K562 (cell line): ENCODE results near the gene PEX19. TPM values are rescaled to one million over a fixed set of nuclear protein-coding genes. Genes with fewer than 3 reads are reported as not detected.

Source experiments
- CREB3L1 ChIP-seq: fragments of 450-650 bp; IDR thresholded peaks from 2 replicates; pipeline ENCODE4 v1.6.1; 2014; ENCODE audit warnings: low read depth, mild to moderate bottlenecking, moderate library complexity, borderline replicate concordance
- EHMT2 ChIP-seq: fragments of 450-650 bp; IDR thresholded peaks from 2 replicates; pipeline ENCODE4 v1.6.1; 2018; ENCODE audit warnings: antibody characterized with exemption
- EP300 ChIP-seq: IDR thresholded peaks from 2 replicates; pipeline ENCODE4 v1.6.1; 2012; ENCODE audit warnings: low read length, improper control_type of control experiment
- ERF ChIP-seq: fragments of 450-650 bp; formaldehyde crosslinking; IDR thresholded peaks from 2 replicates; pipeline ENCODE4 v1.4.0; 2020; ENCODE audit warnings: mild to moderate bottlenecking, mixed read lengths
- MED1 ChIP-seq: sonication (generic); formaldehyde crosslinking; IDR thresholded peaks from 2 replicates; pipeline ENCODE4 v1.8.1; 2023; ENCODE audit warnings: missing genetic modification reagents, borderline replicate concordance
- MXI1 ChIP-seq: IDR thresholded peaks from 2 replicates; pipeline ENCODE4 v1.6.1; 2011; ENCODE audit warnings: low read depth, mild to moderate bottlenecking, improper control_type of control experiment, low read length
- NFIC ChIP-seq: fragments of 450-650 bp; IDR thresholded peaks from 2 replicates; pipeline ENCODE4 v1.6.1; 2017; ENCODE audit warnings: mild to moderate bottlenecking, inconsistent platforms
- SMARCC2 ChIP-seq: fragments of 450-650 bp; IDR thresholded peaks from 2 replicates; pipeline ENCODE4 v1.6.1; 2017; ENCODE audit warnings: antibody characterized with exemption, moderate library complexity, mild to moderate bottlenecking, low read depth
- STAT6 ChIP-seq: sonication (generic); formaldehyde crosslinking; IDR thresholded peaks from 2 replicates; pipeline ENCODE4 v1.8.1; 2023; ENCODE audit warnings: mild to moderate bottlenecking, missing genetic modification reagents
- TRIM25 ChIP-seq: fragments of 450-650 bp; IDR thresholded peaks from 2 replicates; pipeline ENCODE4 v1.7.0; 2016; ENCODE audit warnings: borderline replicate concordance
- ZBTB43 ChIP-seq: sonication (generic); formaldehyde crosslinking; IDR thresholded peaks from 2 replicates; pipeline ENCODE4 v1.8.0; 2023; ENCODE audit warnings: mild to moderate bottlenecking, missing genetic modification reagents
- ZFP36 ChIP-seq: fragments of 150-350 bp; IDR thresholded peaks from 2 replicates; pipeline ENCODE4 v1.6.1; 2018; ENCODE audit warnings: low read length, low read depth; ENCODE audit not compliant: partially characterized antibody
- ZNF408 ChIP-seq: fragments of 250-450 bp; sonication (Bioruptor Pico); IDR thresholded peaks from 2 replicates; pipeline ENCODE4 v1.4.0; 2020; ENCODE audit warnings: low read depth, mild to moderate bottlenecking, moderate library complexity
- ZNF511 ChIP-seq: sonication (generic); formaldehyde crosslinking; IDR thresholded peaks from 2 replicates; pipeline ENCODE4 v1.8.0; 2022; ENCODE audit warnings: mild to moderate bottlenecking, missing genetic modification reagents
- ZNF609 ChIP-seq: sonication (generic); formaldehyde crosslinking; IDR thresholded peaks from 2 replicates; pipeline ENCODE4 v1.8.1; 2023; ENCODE audit warnings: missing genetic modification reagents, mild to moderate bottlenecking, borderline replicate concordance
- polyA plus RNA-seq, 8 experiments: library from polyadenylated mRNA; depleted of rRNA in 4 of 8; stranded (reverse) in 5 of 8; unstranded in 3 of 8; fragments of >200 nt; fragmentation: Nextera tagmentation in 2 of 8; fragmentation: Illumina TruSeq in 1 of 8; extraction: Ambion mirVana in 2 of 8; extraction: Trizol in 1 of 8; gene quantifications; 2 replicates each; pipeline versions ENCODE4 v1.2.1 to v1.2.3, GENCODE V29; 2011 to 2014; ENCODE audit warnings: inconsistent platforms in 1 of 8, missing spikeins in 1 of 8
- total RNA-seq, 7 experiments: library from RNA; depleted of rRNA in 6 of 7; stranded (reverse); fragments of >200 nt in 6 of 7; fragmentation: Illumina TruSeq in 2 of 7; extraction: Trizol in 2 of 7; gene quantifications; 2 replicates each; pipeline versions ENCODE4 v1.2.1 to v1.2.3, GENCODE V29; 2011 to 2021; ENCODE audit warnings: low replicate concordance in 1 of 7

Gene PEX19
- total and polyA plus RNA-seq, 9 of the 15 experiments (the other 6 are each of a cell fraction or from before 2014, with no cell fraction given), result 32.5 to 103 (median 59.8) TPM

GRCh38 chr1:160284782-160285344, at the start of gene PEX19 (continued):
- no peak for TF ChIP-seq STAT6 (CRISPR knock-in tag)
- TF ChIP-seq ERF, result no peak
- TF ChIP-seq SMARCC2, result no peak
- TF ChIP-seq ZNF408 (CRISPR knock-in tag), result no peak
- TF ChIP-seq EHMT2, result no peak
- TF ChIP-seq ZBTB43 (CRISPR knock-in tag), result no peak
- peak; percentile 65; the same call in 1 of the 2 replicates for TF ChIP-seq MXI1
- no peak for TF ChIP-seq NFIC
- peak; percentile 17; the same call in 1 of the 2 replicates for TF ChIP-seq EP300
- no peak for TF ChIP-seq ZFP36
- no peak for TF ChIP-seq ZNF511 (CRISPR knock-in tag)
- TF ChIP-seq CREB3L1, result no peak
- TF ChIP-seq TRIM25, result no peak
- TF ChIP-seq MED1 (CRISPR knock-in tag), result no peak
- TF ChIP-seq ZNF609 (CRISPR knock-in tag), result no peak
